Fibroblast of villous mesenchyme (primary cell): ENCODE data around the gene ENDOU. TPM values are rescaled to one million over a fixed set of nuclear protein-coding genes. Genes with fewer than 3 reads are reported as not detected.

Experiments used
- DNase-seq: peaks from one replicate; pipeline ENCODE4 v3.0.0-alpha.2; 2010; ENCODE audit warnings: low read depth
- H3K4me3 ChIP-seq: 2 replicates; pipeline ENCODE4 v1.5.1; 2011; ENCODE audit warnings: low read depth, mild to moderate bottlenecking, low read length
- CTCF ChIP-seq: IDR thresholded peaks from 2 replicates; pipeline ENCODE4 v1.5.1; 2012; ENCODE audit warnings: low read depth, mild to moderate bottlenecking, low read length; ENCODE audit not compliant: insufficient read depth
- total RNA-seq: library from RNA; depleted of rRNA; stranded (reverse); fragments of >200 nt; gene quantifications from 2 replicates; pipeline ENCODE4 v1.2.3, GENCODE V29; 2012

The ENDOU gene
- total RNA-seq, 1 donor: not detected

GRCh38 chr12:47771304-47771703 is 46.0 kb upstream of the ENDOU start:
- no peak overlapping the region for H3K4me3 ChIP-seq
- no peak for TF ChIP-seq CTCF
- no peak for DNase-seq

GRCh38 chr12:47770086-47770726 is 44.9 kb upstream of the ENDOU start:
- TF ChIP-seq CTCF: no peak
- peak; percentile 77 for DNase-seq

GRCh38 chr12:47769234-47770085 is 44.2 kb upstream of the ENDOU start:
- no peak for TF ChIP-seq CTCF
- DNase-seq: peak; percentile 13
- no peak overlapping the region for H3K4me3 ChIP-seq

More at GRCh38 chr12:47770086-47770726, 44.9 kb upstream of the ENDOU start:
- no peak overlapping the region for H3K4me3 ChIP-seq

- no peak for TF ChIP-seq CTCF
- H3K4me3 ChIP-seq: no peak overlapping the region
- no peak for DNase-seq
Observed at GRCh38 chr12:47768323-47768811, 43.1 kb upstream of the ENDOU start.

GRCh38 chr12:47767216-47767724 is 42.0 kb upstream of the ENDOU start:
- peak; percentile 47 for TF ChIP-seq CTCF
- DNase-seq: peak; percentile 44
- H3K4me3 ChIP-seq: no peak overlapping the region

GRCh38 chr12:47766502-47767215 is 41.4 kb upstream of the ENDOU start:
- no peak for TF ChIP-seq CTCF
- DNase-seq: no peak
- H3K4me3 ChIP-seq: no peak overlapping the region
